Measurements from ENCODE around the gene KIAA0040.

DNA sequence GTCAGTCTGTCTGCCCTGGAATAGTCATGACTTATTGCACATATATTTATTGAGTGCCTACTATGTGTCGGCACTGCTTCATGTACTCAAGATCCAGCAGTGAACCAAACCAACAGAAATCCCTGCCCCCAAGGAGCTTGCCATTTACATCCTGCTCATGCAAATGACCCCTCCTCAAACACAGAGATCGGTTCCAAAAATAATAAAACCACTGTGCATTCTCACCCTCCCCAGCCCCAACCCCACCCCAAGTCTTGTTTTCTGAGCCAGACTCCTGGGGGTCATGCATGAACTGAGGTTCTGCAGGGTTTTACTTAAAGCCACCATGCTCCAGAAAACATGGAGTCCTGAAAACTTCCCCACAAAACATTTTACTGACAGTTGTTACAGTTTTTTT is 61.9 kb downstream of the KIAA0040 start:
- TF ChIP-seq, protein P1, sequence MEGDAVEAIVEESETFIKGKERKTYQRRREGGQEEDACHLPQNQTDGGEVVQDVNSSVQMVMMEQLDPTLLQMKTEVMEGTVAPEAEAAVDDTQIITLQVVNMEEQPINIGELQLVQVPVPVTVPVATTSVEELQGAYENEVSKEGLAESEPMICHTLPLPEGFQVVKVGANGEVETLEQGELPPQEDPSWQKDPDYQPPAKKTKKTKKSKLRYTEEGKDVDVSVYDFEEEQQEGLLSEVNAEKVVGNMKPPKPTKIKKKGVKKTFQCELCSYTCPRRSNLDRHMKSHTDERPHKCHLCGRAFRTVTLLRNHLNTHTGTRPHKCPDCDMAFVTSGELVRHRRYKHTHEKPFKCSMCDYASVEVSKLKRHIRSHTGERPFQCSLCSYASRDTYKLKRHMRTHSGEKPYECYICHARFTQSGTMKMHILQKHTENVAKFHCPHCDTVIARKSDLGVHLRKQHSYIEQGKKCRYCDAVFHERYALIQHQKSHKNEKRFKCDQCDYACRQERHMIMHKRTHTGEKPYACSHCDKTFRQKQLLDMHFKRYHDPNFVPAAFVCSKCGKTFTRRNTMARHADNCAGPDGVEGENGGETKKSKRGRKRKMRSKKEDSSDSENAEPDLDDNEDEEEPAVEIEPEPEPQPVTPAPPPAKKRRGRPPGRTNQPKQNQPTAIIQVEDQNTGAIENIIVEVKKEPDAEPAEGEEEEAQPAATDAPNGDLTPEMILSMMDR (IDR thresholded peaks at IDR 0.05): no peak
- no peak for TF ChIP-seq POLR2A (IDR thresholded peaks at IDR 0.05)
